HG03097 (cell line): Measurements from ENCODE around the gene CLSTN2.

ENCODE experiments used
- ATAC-seq: cut with Tn5 transposase; IDR thresholded peaks from one replicate; pipeline ENCODE4 v1.9.1; 2021; ENCODE audit not compliant: unreplicated experiment, low FRiP score

Gene CLSTN2

GRCh38 chr3:139994891-139995290 is 59.9 kb downstream of the CLSTN2 start:
- ATAC-seq, result no peak

- ATAC-seq, result no peak
These were observed 69.3 kb downstream of the CLSTN2 start for GRCh38 chr3:140004271-140004670.

- no peak for ATAC-seq
These were observed 71.3 kb downstream of the CLSTN2 start for GRCh38 chr3:140006331-140006730.

- ATAC-seq, result no peak
These were observed 72.1 kb downstream of the CLSTN2 start for GRCh38 chr3:140007081-140007480.

- no peak for ATAC-seq
These were observed 73.2 kb downstream of the CLSTN2 start for GRCh38 chr3:140007911-140008869.

GRCh38 chr3:140010391-140010790 is 75.4 kb downstream of the CLSTN2 start:
- ATAC-seq, result no peak

GRCh38 chr3:140011086-140011485 is 76.1 kb downstream of the CLSTN2 start:
- ATAC-seq, result no peak

GRCh38 chr3:140011611-140012277 is 76.8 kb downstream of the CLSTN2 start:
- ATAC-seq, result no peak

GRCh38 chr3:140013220-140013619 is 78.2 kb downstream of the CLSTN2 start:
- ATAC-seq, result no peak

GRCh38 chr3:140014831-140015495 is 80.0 kb downstream of the CLSTN2 start:
- no peak for ATAC-seq

GRCh38 chr3:140015741-140016140 is 80.8 kb downstream of the CLSTN2 start:
- ATAC-seq, result no peak

- no peak for ATAC-seq
These were observed 83.6 kb downstream of the CLSTN2 start for GRCh38 chr3:140018556-140018955.

GRCh38 chr3:140019946-140020345 is 85.0 kb downstream of the CLSTN2 start:
- ATAC-seq, result no peak

- ATAC-seq, result no peak
These were observed 85.6 kb downstream of the CLSTN2 start for GRCh38 chr3:140020541-140020940.

GRCh38 chr3:140021269-140021668 is 86.3 kb downstream of the CLSTN2 start:
- ATAC-seq, result no peak

- no peak for ATAC-seq
These were observed 87.2 kb downstream of the CLSTN2 start for GRCh38 chr3:140022066-140022770.

GRCh38 chr3:140023616-140024530 is 88.9 kb downstream of the CLSTN2 start:
- no peak for ATAC-seq

GRCh38 chr3:140031170-140031569 is 96.2 kb downstream of the CLSTN2 start:
- no peak for ATAC-seq

GRCh38 chr3:140034058-140034457 is 99.1 kb downstream of the CLSTN2 start:
- ATAC-seq, result no peak

GRCh38 chr3:140035871-140036270 is 100.9 kb downstream of the CLSTN2 start:
- no peak for ATAC-seq
